Spleen (tissue), 11 donors: ENCODE measurements around the gene CCL11. TPM values are rescaled to one million over a fixed set of nuclear protein-coding genes. Genes with fewer than 3 reads are reported as not detected.

ENCODE experiments used
- DNase-seq: peaks from one replicate; pipeline ENCODE4 v3.0.0-alpha.2; 2020
- H3K27ac ChIP-seq, 8 donors: fragments of 200-600 bp; sonication (generic) in 7 of 8; 1 replicate in 4 of 8; 2 replicates in 4 of 8; pipeline versions ENCODE4 v1.5.0 to v1.8.0; 2016 to 2021; ENCODE audit warnings: inconsistent platforms in 4 of 8, mild to moderate bottlenecking in 4 of 8, moderate library complexity in 1 of 8
- H3K27me3 ChIP-seq, 7 donors: fragments of 200-600 bp; sonication (generic) in 6 of 7; replicated peaks in 1 of 7; 1 replicate in 4 of 7; 2 replicates in 3 of 7; pipeline versions ENCODE4 v1.5.0 to v1.8.0; 2016 to 2021; ENCODE audit warnings: inconsistent platforms in 3 of 7, mild to moderate bottlenecking in 1 of 7
- H3K36me3 ChIP-seq, 6 donors: fragments of 200-600 bp; sonication (generic) in 5 of 6; 1 replicate in 4 of 6; 2 replicates in 2 of 6; pipeline versions ENCODE4 v1.5.0 to v1.8.0; 2016 to 2021; ENCODE audit warnings: inconsistent platforms in 2 of 6
- H3K4me1 ChIP-seq, 6 donors: fragments of 200-600 bp; sonication (generic) in 5 of 6; 1 replicate in 3 of 6; 2 replicates in 3 of 6; pipeline versions ENCODE4 v1.5.0 to v1.8.0; 2016 to 2021; ENCODE audit warnings: inconsistent platforms in 3 of 6
- H3K4me3 ChIP-seq, 8 donors: fragments of 200-600 bp; sonication (generic) in 7 of 8; 1 replicate in 4 of 8; 2 replicates in 4 of 8; pipeline versions ENCODE4 v1.5.0 to v1.8.0; 2016 to 2021; ENCODE audit warnings: inconsistent platforms in 4 of 8, mild to moderate bottlenecking in 4 of 8, moderate library complexity in 2 of 8
- H3K9me3 ChIP-seq, 8 donors: fragments of 200-600 bp; sonication (generic) in 7 of 8; 1 replicate in 4 of 8; 2 replicates in 4 of 8; pipeline versions ENCODE4 v1.5.0 to v1.8.0; 2016 to 2021; ENCODE audit warnings: inconsistent platforms in 4 of 8
- CTCF ChIP-seq, 11 experiments: fragments of 200-600 bp in 7 of 11; fragments of 450-650 bp in 4 of 11; sonication (generic) in 4 of 11; IDR thresholded peaks in 8 of 11; conservative IDR thresholded peaks in 3 of 11; 1 replicate in 7 of 11; 2 replicates in 4 of 11; pipeline versions ENCODE4 v1.4.0 to v1.8.0; 2016 to 2021; ENCODE audit warnings: antibody characterized with exemption in 11 of 11, inconsistent platforms in 4 of 11, mild to moderate bottlenecking in 1 of 11
- POLR2A ChIP-seq, 3 donors: fragments of 450-650 bp; IDR thresholded peaks; one replicate each; pipeline ENCODE4 v1.5.1; 2017; ENCODE audit warnings: antibody characterized with exemption in 3 of 3, mild to moderate bottlenecking in 1 of 3
- POLR2AphosphoS5 ChIP-seq, 3 donors: sonication (generic); formaldehyde crosslinking; IDR thresholded peaks; one replicate each; pipeline ENCODE4 v1.5.1; 2017; ENCODE audit warnings: antibody characterized with exemption in 3 of 3
- WGBS, 5 donors: extraction: QIAGEN DNeasy Blood & Tissue Kit in 3 of 5; methylation state at CpG; one replicate each; pipeline versions ENCODE4 v1.1.5 to v1.1.7; 2013 to 2018; 5-methylcytosine and 5-hydroxymethylcytosine counted together
- intact Hi-C: fragments of 100-400 bp; cut with DNase I; formaldehyde crosslinking; loops from one replicate; pipeline ENCODE4 v1.15.0; 2023; ENCODE audit warnings: low total_unique reads
- polyA plus RNA-seq, 3 donors: library from polyadenylated mRNA; stranded (reverse); fragments of 200-250 nt; gene quantifications; one replicate each; pipeline ENCODE4 v1.2.1, GENCODE V29; 2013
- total RNA-seq, 7 donors: library from RNA; depleted of rRNA in 3 of 7; stranded (reverse); fragments of >200 nt in 3 of 7; fragmentation: NEBNext Ultra II Directional in 4 of 7; extraction: Animal tissue kit (Norgen Biotek cat#: 25700) in 4 of 7; gene quantifications; one replicate each; pipeline versions ENCODE4 v1.1.0 to v1.2.1, GENCODE V29; 2016 to 2021
- donor health status: healthy with polysubstance abuse.
- donor health status: DM: no; HTN: no; CAD: no; lungs with moderate emphysema.
- donor health status: DM: no; HTN: no; CAD: no.
- donor health status: Bipolar disorder and iron deficiency.
- donor health status: healthy.
- donor health status: DM: no; HTN: no; CAD: no.
- donor health status: DM: yes; HTN: yes; CAD: no.

Gene CCL11
- total and polyA plus RNA-seq, 10 donors, result 0.26 to 1.9 (median 0.60) TPM; not detected in 5

GRCh38 chr17:34255841-34256240 lies 29.7 kb upstream of the CCL11 start:
- H3K36me3 ChIP-seq, result no peaks in the 10 kb centered on the region
- no peak for TF ChIP-seq POLR2A (IDR thresholded peaks at IDR 0.05)
- no peak for TF ChIP-seq POLR2AphosphoS5 (IDR thresholded peaks at IDR 0.05)
- TF ChIP-seq CTCF (IDR thresholded peaks at IDR 0.05 in 8 of 11, conservative IDR thresholded peaks at IDR 0.05 in 3 of 11), result no peak
- H3K27me3 ChIP-seq, result peaks cover 0 to 56% (median 0%) of the 10 kb centered on the region in 7 donors
- peak overlapping the region in 6 of 8 donors; percentile 17 to 74 (median 62) for H3K27ac ChIP-seq
- intact Hi-C loops, result no loop called here
- WGBS, 5 donors, result 47 to 90% (median 78%) methylated on average over 1 of the region's 1 CpG
- peak overlapping the region in 3 of 8 donors; percentile 26 to 48 (median 33) for H3K4me3 ChIP-seq
- no peaks in the 10 kb centered on the region for H3K9me3 ChIP-seq
- H3K4me1 ChIP-seq, result peaks cover 15 to 56% (median 42%) of the 10 kb centered on the region in 6 donors
- no peak for DNase-seq

GRCh38 chr17:34257299-34257985 lies 28.1 kb upstream of the CCL11 start:
- intact Hi-C loops, result no loop called here

DNA sequence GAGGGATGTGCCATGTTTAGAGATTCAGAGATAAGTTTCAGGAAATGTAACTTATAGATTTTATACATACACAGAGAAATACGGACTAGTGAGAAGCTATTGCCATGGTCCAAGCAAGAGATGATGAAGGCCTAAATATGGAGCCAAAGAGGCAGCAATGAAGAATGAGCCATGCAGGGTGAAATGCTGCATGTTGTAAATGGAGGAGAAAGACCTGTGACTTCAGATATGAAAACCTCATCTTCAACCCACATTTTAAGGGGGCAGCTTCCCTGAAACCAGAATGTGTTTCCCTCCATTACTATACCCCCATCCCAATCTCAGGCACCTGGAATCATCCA lies 27.6 kb upstream of the CCL11 start:
- 89 to 100% (median 91%) methylated on average over 1 of the region's 1 CpG for WGBS, 5 donors
- Histone ChIP-seq H3K36me3 (no peaks in the 10 kb centered on the region), H3K4me1 (peaks cover 2 to 36% (median 24%) of the 10 kb centered on the region in 6 donors), H3K4me3 (no peak overlapping the region), H3K9me3 (no peaks in the 10 kb centered on the region), H3K27me3 (peaks cover 0 to 43% (median 0%) of the 10 kb centered on the region in 7 donors), H3K27ac (no peak overlapping the region)
- no peak for DNase-seq
- intact Hi-C loops, result no loop called here
- no peak for TF ChIP-seq POLR2AphosphoS5 (IDR thresholded peaks at IDR 0.05)
- TF ChIP-seq CTCF (IDR thresholded peaks at IDR 0.05 in 8 of 11, conservative IDR thresholded peaks at IDR 0.05 in 3 of 11), result no peak
- TF ChIP-seq POLR2A (IDR thresholded peaks at IDR 0.05), result no peak

More at GRCh38 chr17:34257299-34257985, 28.1 kb upstream of the CCL11 start:
- Histone ChIP-seq H3K36me3 (no peaks in the 10 kb centered on the region), H3K9me3 (no peaks in the 10 kb centered on the region), H3K4me1 (peaks cover 6 to 41% (median 29%) of the 10 kb centered on the region in 6 donors), H3K4me3 (no peak overlapping the region), H3K27ac (no peak overlapping the region), H3K27me3 (peaks cover 0 to 45% (median 0%) of the 10 kb centered on the region in 7 donors)
- 81 to 93% (median 88%) methylated on average over 5 of the region's 5 CpGs for WGBS, 5 donors
- no peak for TF ChIP-seq POLR2A (IDR thresholded peaks at IDR 0.05)
- TF ChIP-seq CTCF (IDR thresholded peaks at IDR 0.05 in 8 of 11, conservative IDR thresholded peaks at IDR 0.05 in 3 of 11), result no peak
- no peak for TF ChIP-seq POLR2AphosphoS5 (IDR thresholded peaks at IDR 0.05)
- DNase-seq, result no peak

GRCh38 chr17:34259146-34259545 lies 26.4 kb upstream of the CCL11 start:
- H3K27ac ChIP-seq, result no peak overlapping the region
- peaks cover 0 to 24% (median 18%) of the 10 kb centered on the region in 6 donors for H3K4me1 ChIP-seq
- H3K27me3 ChIP-seq, result peaks cover 0 to 37% (median 0%) of the 10 kb centered on the region in 7 donors
- intact Hi-C loops, result no loop called here
- H3K4me3 ChIP-seq, result no peak overlapping the region
- no peaks in the 10 kb centered on the region for H3K9me3 ChIP-seq
- TF ChIP-seq POLR2A (IDR thresholded peaks at IDR 0.05), result no peak
- TF ChIP-seq POLR2AphosphoS5 (IDR thresholded peaks at IDR 0.05), result no peak
- TF ChIP-seq CTCF (IDR thresholded peaks at IDR 0.05 in 8 of 11, conservative IDR thresholded peaks at IDR 0.05 in 3 of 11), result no peak
- no peaks in the 10 kb centered on the region for H3K36me3 ChIP-seq
- DNase-seq, result no peak
